Measurements from ENCODE around the gene ALLC. TPM values are rescaled to one million over a fixed set of nuclear protein-coding genes. Genes with fewer than 3 reads are reported as not detected.
"Not testable (repeated sequence)": the region's sequence is repeated elsewhere in the genome, so short reads cannot be mapped to it uniquely, and the experiment has no call there.

ALLC gene
- total RNA-seq, 1 donor from 2014 or later: not detected

- H3K36me3 Mint-ChIP-seq (ENCODE audit: low read depth): no peaks in the 10 kb centered on the region
- H3K4me3 Mint-ChIP-seq (ENCODE audit: low read depth): no peak overlapping the region
- H3K27me3 Mint-ChIP-seq (ENCODE audit: low read depth): no peaks in the 10 kb centered on the region
- DNase-seq (ENCODE audit: low spot score): no peak
- H3K9me3 Mint-ChIP-seq: no peaks in the 10 kb centered on the region
- no peak overlapping the region for H3K27ac Mint-ChIP-seq
- no peaks in the 10 kb centered on the region for H3K4me1 Mint-ChIP-seq (ENCODE audit: low read depth)
- intact Hi-C loops (cut with micrococcal nuclease): no loop called here
Measured at GRCh38 chr2:3628800-3629199, 29.2 kb upstream of the ALLC start.

GRCh38 chr2:3630631-3631030, 27.4 kb upstream of the ALLC start:
- DNase-seq (ENCODE audit: low spot score): no peak
- Mint-ChIP-seq H3K27me3 (ENCODE audit: low read depth) (no peaks in the 10 kb centered on the region), H3K27ac (no peak overlapping the region), H3K4me3 (ENCODE audit: low read depth) (no peak overlapping the region), H3K36me3 (ENCODE audit: low read depth) (no peaks in the 10 kb centered on the region), H3K9me3 (no peaks in the 10 kb centered on the region), H3K4me1 (ENCODE audit: low read depth) (no peaks in the 10 kb centered on the region)
- intact Hi-C loops (cut with micrococcal nuclease): no loop called here

GRCh38 chr2:3631161-3631850, 26.7 kb upstream of the ALLC start:
- DNase-seq (ENCODE audit: low spot score): no peak
- Mint-ChIP-seq H3K4me1 (ENCODE audit: low read depth) (no peaks in the 10 kb centered on the region), H3K9me3 (no peaks in the 10 kb centered on the region), H3K4me3 (ENCODE audit: low read depth) (no peak overlapping the region), H3K27ac (no peak overlapping the region), H3K36me3 (ENCODE audit: low read depth) (no peaks in the 10 kb centered on the region), H3K27me3 (ENCODE audit: low read depth) (no peaks in the 10 kb centered on the region)
- intact Hi-C loops (cut with micrococcal nuclease): no loop called here

- H3K27ac Mint-ChIP-seq: no peak overlapping the region
- H3K4me1 Mint-ChIP-seq (ENCODE audit: low read depth): no peaks in the 10 kb centered on the region
- intact Hi-C loops (cut with micrococcal nuclease): no loop called here
- no peak for DNase-seq (ENCODE audit: low spot score)
- no peaks in the 10 kb centered on the region for H3K27me3 Mint-ChIP-seq (ENCODE audit: low read depth)
- no peaks in the 10 kb centered on the region for H3K36me3 Mint-ChIP-seq (ENCODE audit: low read depth)
- no peak overlapping the region for H3K4me3 Mint-ChIP-seq (ENCODE audit: low read depth)
- H3K9me3 Mint-ChIP-seq: no peaks in the 10 kb centered on the region
Measured at GRCh38 chr2:3631851-3632659, 25.9 kb upstream of the ALLC start.

GRCh38 chr2:3633089-3633981, 24.7 kb upstream of the ALLC start:
- Mint-ChIP-seq H3K4me3 (ENCODE audit: low read depth) (no peak overlapping the region), H3K9me3 (no peaks in the 10 kb centered on the region), H3K4me1 (ENCODE audit: low read depth) (no peaks in the 10 kb centered on the region), H3K27me3 (ENCODE audit: low read depth) (no peaks in the 10 kb centered on the region), H3K27ac (no peak overlapping the region), H3K36me3 (ENCODE audit: low read depth) (no peaks in the 10 kb centered on the region)
- no peak for DNase-seq (ENCODE audit: low spot score)
- intact Hi-C loops (cut with micrococcal nuclease): no loop called here

- Mint-ChIP-seq H3K9me3 (no peaks in the 10 kb centered on the region), H3K27ac (no peak overlapping the region), H3K4me1 (ENCODE audit: low read depth) (peaks cover 3% of the 10 kb centered on the region), H3K27me3 (ENCODE audit: low read depth) (no peaks in the 10 kb centered on the region), H3K36me3 (ENCODE audit: low read depth) (no peaks in the 10 kb centered on the region), H3K4me3 (ENCODE audit: low read depth) (no peak overlapping the region)
- DNase-seq (ENCODE audit: low spot score): no peak
- intact Hi-C loops (cut with micrococcal nuclease): no loop called here
Measured at GRCh38 chr2:3633982-3634595, 23.9 kb upstream of the ALLC start.

- H3K9me3 Mint-ChIP-seq: no peaks in the 10 kb centered on the region
- no peak for DNase-seq (ENCODE audit: low spot score)
Measured at GRCh38 chr2:3634596-3635121, 23.3 kb upstream of the ALLC start.

GRCh38 chr2:3635171-3635974, 22.6 kb upstream of the ALLC start:
- H3K27me3 Mint-ChIP-seq (ENCODE audit: low read depth): no peaks in the 10 kb centered on the region
- DNase-seq (ENCODE audit: low spot score): no peak
- H3K27ac Mint-ChIP-seq: no peak overlapping the region
- intact Hi-C loops (cut with micrococcal nuclease): no loop called here
- no peaks in the 10 kb centered on the region for H3K36me3 Mint-ChIP-seq (ENCODE audit: low read depth)
- no peak overlapping the region for H3K4me3 Mint-ChIP-seq (ENCODE audit: low read depth)
- peaks cover 4% of the 10 kb centered on the region for H3K4me1 Mint-ChIP-seq (ENCODE audit: low read depth)
- H3K9me3 Mint-ChIP-seq: no peaks in the 10 kb centered on the region

More at GRCh38 chr2:3634596-3635121, 23.3 kb upstream of the ALLC start:
- no peaks in the 10 kb centered on the region for H3K27me3 Mint-ChIP-seq (ENCODE audit: low read depth)
- H3K4me1 Mint-ChIP-seq (ENCODE audit: low read depth): peaks cover 4% of the 10 kb centered on the region
- no peak overlapping the region for H3K4me3 Mint-ChIP-seq (ENCODE audit: low read depth)
- intact Hi-C loops (cut with micrococcal nuclease): no loop called here
- H3K27ac Mint-ChIP-seq: no peak overlapping the region
- H3K36me3 Mint-ChIP-seq (ENCODE audit: low read depth): no peaks in the 10 kb centered on the region

- H3K27ac Mint-ChIP-seq; DNase-seq (ENCODE audit: low spot score); H3K4me3 Mint-ChIP-seq (ENCODE audit: low read depth); H3K4me1 Mint-ChIP-seq (ENCODE audit: low read depth); intact Hi-C loops (cut with micrococcal nuclease); H3K36me3 Mint-ChIP-seq (ENCODE audit: low read depth); H3K9me3 Mint-ChIP-seq; H3K27me3 Mint-ChIP-seq (ENCODE audit: low read depth): not testable (repeated sequence)
Measured at GRCh38 chr2:3635975-3636327, 22.0 kb upstream of the ALLC start.

GRCh38 chr2:3636586-3637310, 21.3 kb upstream of the ALLC start:
- Mint-ChIP-seq H3K27ac (no peak overlapping the region), H3K9me3 (no peaks in the 10 kb centered on the region)
- DNase-seq (ENCODE audit: low spot score): no peak

GRCh38 chr2:3637311-3637675, 20.7 kb upstream of the ALLC start:
- Mint-ChIP-seq H3K9me3 (no peaks in the 10 kb centered on the region), H3K4me1 (ENCODE audit: low read depth) (peaks cover 4% of the 10 kb centered on the region), H3K27ac (no peak overlapping the region), H3K36me3 (ENCODE audit: low read depth) (no peaks in the 10 kb centered on the region), H3K27me3 (ENCODE audit: low read depth) (no peaks in the 10 kb centered on the region), H3K4me3 (ENCODE audit: low read depth) (no peak overlapping the region)
- intact Hi-C loops (cut with micrococcal nuclease): no loop called here
- DNase-seq (ENCODE audit: low spot score): no peak

More at GRCh38 chr2:3636586-3637310, 21.3 kb upstream of the ALLC start:
- no peaks in the 10 kb centered on the region for H3K36me3 Mint-ChIP-seq (ENCODE audit: low read depth)
- intact Hi-C loops (cut with micrococcal nuclease): no loop called here
- no peak overlapping the region for H3K4me3 Mint-ChIP-seq (ENCODE audit: low read depth)
- H3K4me1 Mint-ChIP-seq (ENCODE audit: low read depth): peaks cover 4% of the 10 kb centered on the region
- no peaks in the 10 kb centered on the region for H3K27me3 Mint-ChIP-seq (ENCODE audit: low read depth)
